Measurements from ENCODE around the gene WNT7A. TPM values are rescaled to one million over a fixed set of nuclear protein-coding genes. Genes with fewer than 3 reads are reported as not detected.

Gene WNT7A
- total RNA-seq, 2 experiments from 2014 or later = 22.4 to 24.7 TPM

GRCh38 chr3:13853256-13853977 is 26.5 kb downstream of the WNT7A start:
- H3K9me3 Mint-ChIP-seq = no peaks in the 10 kb centered on the region
- no peaks in the 10 kb centered on the region for H3K9me3 ChIP-seq (ENCODE audit: control insufficient read depth in 1 of 2, insufficient read depth in 1 of 2, low read length in 2 of 2)
- H3K27me3 ChIP-seq (ENCODE audit: control insufficient read depth in 1 of 2, insufficient read depth in 2 of 2, low read length in 2 of 2) = no peaks in the 10 kb centered on the region
- no peak overlapping the region for H3K4me3 ChIP-seq (ENCODE audit: low read length)
- POLR2A ChIA-PET = no interaction called here
- intact Hi-C loops (cut with DNase I, micrococcal nuclease) = no loop called here
- ATAC-seq (ENCODE audit: poor library complexity) (no peak), DNase-seq (no peak)
- H3K36me3 ChIP-seq (ENCODE audit: insufficient read depth, low read length) = peaks cover 25% of the 10 kb centered on the region
- H3K27ac Mint-ChIP-seq = no peak overlapping the region
- H3K36me3 Mint-ChIP-seq (ENCODE audit: low read depth) = peaks cover 69% of the 10 kb centered on the region
- no peak overlapping the region for H3K27ac ChIP-seq (ENCODE audit: low read depth in 1 of 2, low read length in 2 of 2)
- H3K27me3 Mint-ChIP-seq = no peaks in the 10 kb centered on the region
- peaks cover 47% of the 10 kb centered on the region for H3K4me1 ChIP-seq (ENCODE audit: insufficient read depth, low read length)
- CTCF ChIA-PET = interaction anchor here (1.7 kb wide), 1 partner anchor 27 kb away, joined by 7 read pairs; the partner anchor contains the start of gene WNT7A
- no peak for TF ChIP-seq CTCF (IDR thresholded peaks at IDR 0.05)
- H3K4me3 Mint-ChIP-seq = no peak overlapping the region
- peaks cover 32% of the 10 kb centered on the region for H3K4me1 Mint-ChIP-seq (ENCODE audit: low read depth)

GRCh38 chr3:13852638-13853009 is 27.2 kb downstream of the WNT7A start:
- Mint-ChIP-seq H3K27ac (no peak overlapping the region), H3K27me3 (no peaks in the 10 kb centered on the region), H3K4me1 (ENCODE audit: low read depth) (peaks cover 36% of the 10 kb centered on the region), H3K4me3 (no peak overlapping the region), H3K9me3 (no peaks in the 10 kb centered on the region), H3K36me3 (ENCODE audit: low read depth) (peaks cover 71% of the 10 kb centered on the region)
- Histone ChIP-seq H3K36me3 (ENCODE audit: insufficient read depth, low read length) (peaks cover 25% of the 10 kb centered on the region), H3K27ac (ENCODE audit: low read depth in 1 of 2, low read length in 2 of 2) (no peak overlapping the region), H3K9me3 (ENCODE audit: control insufficient read depth in 1 of 2, insufficient read depth in 1 of 2, low read length in 2 of 2) (no peaks in the 10 kb centered on the region), H3K4me1 (ENCODE audit: insufficient read depth, low read length) (peaks cover 47% of the 10 kb centered on the region), H3K27me3 (ENCODE audit: control insufficient read depth in 1 of 2, insufficient read depth in 2 of 2, low read length in 2 of 2) (no peaks in the 10 kb centered on the region), H3K4me3 (ENCODE audit: low read length) (no peak overlapping the region)
- ChIA-PET CTCF (no interaction called here), POLR2A (no interaction called here)
- ATAC-seq (ENCODE audit: poor library complexity) (no peak), DNase-seq (peak in 1 of 14 experiments; percentile 25)
- intact Hi-C loops (cut with DNase I, micrococcal nuclease) = no loop called here
- no peak for TF ChIP-seq CTCF (IDR thresholded peaks at IDR 0.05)

GRCh38 chr3:13851997-13852637 is 27.8 kb downstream of the WNT7A start:
- POLR2A ChIA-PET = no interaction called here
- CTCF ChIA-PET = no interaction called here
- Mint-ChIP-seq H3K9me3 (no peaks in the 10 kb centered on the region), H3K27me3 (no peaks in the 10 kb centered on the region), H3K4me3 (no peak overlapping the region), H3K4me1 (ENCODE audit: low read depth) (peaks cover 36% of the 10 kb centered on the region), H3K27ac (no peak overlapping the region), H3K36me3 (ENCODE audit: low read depth) (peaks cover 70% of the 10 kb centered on the region)
- intact Hi-C loops (cut with DNase I, micrococcal nuclease) = no loop called here
- H3K27me3 ChIP-seq (ENCODE audit: control insufficient read depth in 1 of 2, insufficient read depth in 2 of 2, low read length in 2 of 2) = no peaks in the 10 kb centered on the region
- DNase-seq = no peak
- no peaks in the 10 kb centered on the region for H3K9me3 ChIP-seq (ENCODE audit: control insufficient read depth in 1 of 2, insufficient read depth in 1 of 2, low read length in 2 of 2)
- H3K4me1 ChIP-seq (ENCODE audit: insufficient read depth, low read length) = peaks cover 45% of the 10 kb centered on the region
- H3K36me3 ChIP-seq (ENCODE audit: insufficient read depth, low read length) = peaks cover 28% of the 10 kb centered on the region
- H3K4me3 ChIP-seq (ENCODE audit: low read length) = no peak overlapping the region
- no peak overlapping the region for H3K27ac ChIP-seq (ENCODE audit: low read depth in 1 of 2, low read length in 2 of 2)
- no peak for ATAC-seq (ENCODE audit: poor library complexity)
- TF ChIP-seq CTCF (IDR thresholded peaks at IDR 0.05) = no peak

All from CD4-positive, alpha-beta T cell (primary cell).